ENCODE results near the gene PGAM5.

PGAM5 gene

DNA sequence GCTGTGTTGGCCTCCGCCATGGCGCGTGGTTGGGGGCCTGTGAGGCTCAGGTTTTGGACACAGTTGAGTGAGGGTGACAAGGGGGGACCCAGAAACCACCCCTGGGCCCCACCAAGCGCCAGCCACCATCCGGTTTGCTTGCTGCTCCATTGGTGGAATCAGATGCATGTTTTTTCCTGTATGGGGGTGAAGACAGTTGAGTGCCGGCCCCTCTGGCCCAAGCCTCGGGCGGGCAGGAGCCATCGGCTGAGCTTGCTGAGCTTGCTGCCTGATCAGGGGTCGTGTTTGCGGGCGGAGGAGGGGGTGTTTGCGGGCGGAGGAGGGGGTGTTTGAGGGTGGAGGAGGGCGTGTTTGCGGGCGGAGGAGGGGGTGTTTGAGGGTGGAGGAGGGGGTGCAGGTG lies 6.4 kb downstream of the PGAM5 start:
- Mint-ChIP-seq H3K27me3 (ENCODE audit: low read depth) (no peaks in the 10 kb centered on the region), H3K4me3 (no peak overlapping the region), H3K36me3 (ENCODE audit: low read depth) (peaks cover 36% of the 10 kb centered on the region), H3K4me1 (no peaks in the 10 kb centered on the region), H3K9me3 (no peaks in the 10 kb centered on the region), H3K27ac (no peak overlapping the region)
- TF ChIP-seq, protein P1, sequence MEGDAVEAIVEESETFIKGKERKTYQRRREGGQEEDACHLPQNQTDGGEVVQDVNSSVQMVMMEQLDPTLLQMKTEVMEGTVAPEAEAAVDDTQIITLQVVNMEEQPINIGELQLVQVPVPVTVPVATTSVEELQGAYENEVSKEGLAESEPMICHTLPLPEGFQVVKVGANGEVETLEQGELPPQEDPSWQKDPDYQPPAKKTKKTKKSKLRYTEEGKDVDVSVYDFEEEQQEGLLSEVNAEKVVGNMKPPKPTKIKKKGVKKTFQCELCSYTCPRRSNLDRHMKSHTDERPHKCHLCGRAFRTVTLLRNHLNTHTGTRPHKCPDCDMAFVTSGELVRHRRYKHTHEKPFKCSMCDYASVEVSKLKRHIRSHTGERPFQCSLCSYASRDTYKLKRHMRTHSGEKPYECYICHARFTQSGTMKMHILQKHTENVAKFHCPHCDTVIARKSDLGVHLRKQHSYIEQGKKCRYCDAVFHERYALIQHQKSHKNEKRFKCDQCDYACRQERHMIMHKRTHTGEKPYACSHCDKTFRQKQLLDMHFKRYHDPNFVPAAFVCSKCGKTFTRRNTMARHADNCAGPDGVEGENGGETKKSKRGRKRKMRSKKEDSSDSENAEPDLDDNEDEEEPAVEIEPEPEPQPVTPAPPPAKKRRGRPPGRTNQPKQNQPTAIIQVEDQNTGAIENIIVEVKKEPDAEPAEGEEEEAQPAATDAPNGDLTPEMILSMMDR (IDR thresholded peaks at IDR 0.05; ENCODE audit: unreplicated experiment in 3 of 3): no peak

DNA sequence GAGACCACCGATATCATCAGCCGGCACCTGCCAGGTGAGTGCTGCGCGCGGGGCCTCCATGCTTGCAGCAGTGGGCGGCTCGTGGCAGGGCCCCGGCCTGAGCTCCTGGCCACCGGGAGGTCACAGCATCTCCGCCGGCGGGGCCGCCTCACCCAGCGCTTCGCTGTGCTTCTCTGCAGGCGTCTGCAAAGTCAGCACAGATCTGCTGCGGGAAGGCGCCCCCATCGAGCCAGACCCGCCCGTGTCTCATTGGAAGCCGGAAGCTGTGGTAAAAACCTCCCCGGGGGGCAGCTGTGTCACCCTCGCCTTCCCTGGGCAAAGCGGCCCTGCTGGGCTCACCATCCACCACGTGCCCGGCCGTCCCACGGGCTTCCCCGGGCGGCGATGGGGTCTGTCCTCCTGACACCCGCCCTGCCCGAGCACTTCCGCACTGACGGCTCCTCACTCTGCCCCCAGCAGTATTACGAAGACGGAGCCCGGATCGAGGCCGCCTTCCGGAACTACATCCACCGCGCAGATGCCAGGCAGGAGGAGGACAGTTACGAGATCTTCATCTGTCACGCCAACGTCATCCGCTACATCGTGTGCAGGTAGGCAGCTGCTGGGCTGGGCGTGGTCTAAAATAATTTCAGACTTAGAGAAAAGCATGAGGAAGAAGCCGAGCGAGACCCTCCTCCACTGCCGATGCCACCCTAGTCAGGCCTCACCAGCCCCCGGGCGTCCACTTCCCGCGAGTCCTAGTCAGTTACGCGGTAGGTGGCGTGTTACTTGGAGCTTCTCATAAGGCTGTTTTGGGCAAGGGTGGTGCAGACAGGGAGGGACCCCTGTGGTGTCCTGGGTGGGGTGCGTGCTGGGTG lies 7.1 kb downstream of the PGAM5 start:
- H3K4me1 Mint-ChIP-seq: no peaks in the 10 kb centered on the region
- H3K27ac Mint-ChIP-seq: no peak overlapping the region
- no peaks in the 10 kb centered on the region for H3K27me3 Mint-ChIP-seq (ENCODE audit: low read depth)
- H3K4me3 Mint-ChIP-seq: no peak overlapping the region
- TF ChIP-seq, protein P1 (IDR thresholded peaks at IDR 0.05; ENCODE audit: unreplicated experiment in 3 of 3): no peak
- H3K36me3 Mint-ChIP-seq (ENCODE audit: low read depth): peaks cover 36% of the 10 kb centered on the region
- no peaks in the 10 kb centered on the region for H3K9me3 Mint-ChIP-seq

DNA sequence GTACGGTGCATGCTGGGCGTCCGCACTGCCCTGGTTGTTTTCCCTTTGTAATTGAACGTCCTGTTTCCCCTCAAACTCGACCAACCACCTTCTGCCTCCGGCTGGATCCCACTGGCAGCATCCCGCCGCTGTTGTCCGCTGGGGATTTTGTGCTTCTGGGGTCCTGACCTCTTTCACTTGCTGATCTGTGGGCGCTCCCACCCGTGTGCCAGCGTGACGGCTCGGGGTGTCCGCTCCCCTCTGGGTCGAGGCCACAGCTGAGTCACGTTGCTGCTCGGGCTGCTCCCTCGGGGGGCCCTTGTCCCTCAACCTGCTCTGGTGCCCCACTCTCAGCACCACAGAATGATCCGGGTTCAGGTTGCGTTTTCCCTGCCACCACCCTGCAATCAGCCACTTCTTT lies 8.0 kb downstream of the PGAM5 start:
- Mint-ChIP-seq H3K36me3 (ENCODE audit: low read depth) (peaks cover 42% of the 10 kb centered on the region), H3K27me3 (ENCODE audit: low read depth) (no peaks in the 10 kb centered on the region), H3K4me3 (no peak overlapping the region), H3K27ac (no peak overlapping the region), H3K4me1 (no peaks in the 10 kb centered on the region), H3K9me3 (no peaks in the 10 kb centered on the region)
- TF ChIP-seq, protein P1 (IDR thresholded peaks at IDR 0.05; ENCODE audit: unreplicated experiment in 3 of 3): no peak

DNA sequence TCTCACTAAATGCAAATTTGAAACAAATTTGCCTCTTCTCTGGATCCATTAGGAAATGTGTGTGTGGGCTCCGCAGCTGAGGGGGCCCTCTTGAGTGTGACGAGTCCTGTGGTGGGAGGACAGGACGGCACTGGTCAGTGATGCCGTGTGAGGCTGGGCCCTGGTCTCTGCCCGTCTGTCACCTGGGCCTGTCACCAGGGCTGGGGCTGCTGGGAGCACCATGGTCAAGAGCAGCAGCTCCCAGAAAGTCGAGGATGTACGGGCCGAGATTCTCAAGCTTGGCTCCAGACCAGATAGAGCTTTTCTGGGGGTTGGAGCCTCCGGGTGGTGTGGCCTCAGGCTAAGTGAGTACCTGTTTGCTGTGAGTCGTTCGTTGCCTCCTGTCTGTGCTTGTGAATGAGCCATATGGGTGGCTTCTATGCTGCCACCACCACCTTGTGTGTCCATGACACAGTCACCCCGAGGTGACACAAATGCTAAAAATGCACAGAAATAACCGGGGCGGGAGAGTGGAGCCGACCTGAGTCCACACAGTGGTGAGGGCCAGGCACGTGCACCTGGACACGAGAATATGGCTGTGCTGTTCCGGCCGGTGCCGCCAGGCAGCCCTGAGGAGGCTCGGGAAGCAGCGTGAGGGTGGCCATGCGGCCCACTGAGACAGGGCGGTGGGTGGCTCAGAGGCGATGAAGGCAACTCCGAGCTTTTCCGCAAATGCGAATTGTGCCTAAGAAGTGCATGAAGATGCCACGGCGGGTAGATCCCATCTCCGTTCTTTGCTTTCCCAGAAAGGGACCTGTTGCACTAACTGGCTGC lies 8.7 kb downstream of the PGAM5 start:
- Mint-ChIP-seq H3K9me3 (no peaks in the 10 kb centered on the region), H3K4me1 (no peaks in the 10 kb centered on the region), H3K36me3 (ENCODE audit: low read depth) (peaks cover 48% of the 10 kb centered on the region), H3K4me3 (no peak overlapping the region), H3K27me3 (ENCODE audit: low read depth) (no peaks in the 10 kb centered on the region), H3K27ac (no peak overlapping the region)
- TF ChIP-seq, protein P1 (IDR thresholded peaks at IDR 0.05; ENCODE audit: unreplicated experiment in 3 of 3): no peak

DNA sequence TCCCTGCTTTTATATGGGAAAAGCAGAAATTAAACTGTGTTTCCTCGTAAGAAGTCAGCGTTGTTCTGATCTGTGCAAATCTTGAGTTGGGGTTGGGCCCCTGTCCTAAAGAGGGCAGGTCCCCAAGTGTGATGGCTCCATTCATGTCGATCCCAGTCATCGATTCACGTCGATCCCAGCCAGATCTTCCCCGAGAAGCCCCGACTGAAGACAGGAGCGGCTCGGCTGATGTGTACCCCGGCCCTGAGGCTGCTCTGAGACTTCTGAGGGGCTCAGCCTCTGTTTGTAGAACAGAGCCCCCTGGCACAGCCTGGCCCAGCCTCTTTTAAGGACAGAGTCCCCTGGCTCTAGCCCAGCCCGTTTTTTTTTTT lies 9.3 kb downstream of the PGAM5 start:
- Mint-ChIP-seq H3K4me1 (no peaks in the 10 kb centered on the region), H3K36me3 (ENCODE audit: low read depth) (peaks cover 46% of the 10 kb centered on the region), H3K27me3 (ENCODE audit: low read depth) (no peaks in the 10 kb centered on the region), H3K9me3 (no peaks in the 10 kb centered on the region), H3K27ac (no peak overlapping the region), H3K4me3 (no peak overlapping the region)
- TF ChIP-seq, protein P1 (IDR thresholded peaks at IDR 0.05; ENCODE audit: unreplicated experiment in 3 of 3): no peak
